H9 (cell line): ENCODE measurements around the gene DGKH. TPM values are rescaled to one million over a fixed set of nuclear protein-coding genes. Genes with fewer than 3 reads are reported as not detected.

ENCODE experiments used
- DNase-seq: peaks from one replicate; pipeline ENCODE4 v3.0.0-alpha.2; 2017
- H2AFZ ChIP-seq: one replicate; pipeline ENCODE4 v1.6.1; 2013; ENCODE audit warnings: mild to moderate bottlenecking, low read length, control low read depth, moderate library complexity
- H2AK5ac ChIP-seq: 2 replicates; pipeline ENCODE4 v1.6.1; 2013; ENCODE audit warnings: low read length, control low read depth, mixed read lengths; ENCODE audit not compliant: insufficient read length
- H2BK120ac ChIP-seq: one replicate; pipeline ENCODE4 v1.6.1; 2013; ENCODE audit warnings: low read depth, mild to moderate bottlenecking, low read length, control low read depth, inconsistent platforms; ENCODE audit not compliant: poor library complexity, severe bottlenecking
- H2BK12ac ChIP-seq: 2 replicates; pipeline ENCODE4 v1.6.1; 2013; ENCODE audit warnings: low read length, control low read depth, mixed read lengths, low read depth; ENCODE audit not compliant: insufficient read length
- H2BK15ac ChIP-seq: 2 replicates; pipeline ENCODE4 v1.6.1; 2013; ENCODE audit warnings: low read depth, low read length, control low read depth
- H2BK20ac ChIP-seq: one replicate; pipeline ENCODE4 v1.6.1; 2013; ENCODE audit warnings: low read depth, mild to moderate bottlenecking, low read length, control low read depth, inconsistent platforms; ENCODE audit not compliant: poor library complexity, severe bottlenecking
- H2BK5ac ChIP-seq: 2 replicates; pipeline ENCODE4 v1.6.1; 2013; ENCODE audit warnings: low read length, control low read depth, mixed read lengths; ENCODE audit not compliant: insufficient read length
- H3K14ac ChIP-seq: 2 replicates; pipeline ENCODE4 v1.6.1; 2013; ENCODE audit warnings: low read length, control low read depth; ENCODE audit not compliant: insufficient read depth
- H3K18ac ChIP-seq: 2 replicates; pipeline ENCODE4 v1.6.1; 2013; ENCODE audit warnings: low read depth, mild to moderate bottlenecking, mixed read lengths, low read length, control low read depth; ENCODE audit not compliant: insufficient read length
- H3K23ac ChIP-seq: 2 replicates; pipeline ENCODE4 v1.6.1; 2013; ENCODE audit warnings: low read length, control low read depth, mixed read lengths, low read depth; ENCODE audit not compliant: insufficient read length
- H3K23me2 ChIP-seq: 2 replicates; pipeline ENCODE4 v1.6.1; 2013; ENCODE audit warnings: low read depth, mild to moderate bottlenecking, mixed read lengths, low read length, control low read depth; ENCODE audit not compliant: insufficient read length, poor library complexity, severe bottlenecking
- H3K27ac ChIP-seq: 2 replicates; pipeline ENCODE4 v1.5.1; 2013; ENCODE audit warnings: low read length, control low read depth, mixed read lengths, low read depth; ENCODE audit not compliant: insufficient read length
- H3K27me3 ChIP-seq: 2 replicates; pipeline ENCODE4 v1.6.1; 2013; ENCODE audit warnings: low read length, control low read depth, inconsistent platforms; ENCODE audit not compliant: insufficient read depth
- H3K4ac ChIP-seq: 2 replicates; pipeline ENCODE4 v1.6.1; 2013; ENCODE audit warnings: low read depth, mild to moderate bottlenecking, control low read depth, inconsistent platforms, low read length, moderate library complexity
- H3K4me1 ChIP-seq: 2 replicates; pipeline ENCODE4 v1.6.1; 2013; ENCODE audit warnings: low read length, control low read depth, inconsistent platforms; ENCODE audit not compliant: insufficient read depth
- H3K4me2 ChIP-seq: 2 replicates; pipeline ENCODE4 v1.6.1; 2013; ENCODE audit warnings: low read length, control low read depth, mixed read lengths; ENCODE audit not compliant: insufficient read length, insufficient read depth
- H3K56ac ChIP-seq: 2 replicates; pipeline ENCODE4 v1.6.1; 2013; ENCODE audit warnings: low read depth, mild to moderate bottlenecking, mixed read lengths, low read length, control low read depth; ENCODE audit not compliant: insufficient read length
- H3K79me1 ChIP-seq: 2 replicates; pipeline ENCODE4 v1.6.1; 2013; ENCODE audit warnings: low read depth, mild to moderate bottlenecking, moderate library complexity, low read length, control low read depth, inconsistent platforms; ENCODE audit not compliant: insufficient read depth, poor library complexity, severe bottlenecking
- H3K79me2 ChIP-seq: 2 replicates; pipeline ENCODE4 v1.6.1; 2013; ENCODE audit warnings: low read length, control low read depth, inconsistent platforms; ENCODE audit not compliant: insufficient read depth
- H3K9ac ChIP-seq: 2 replicates; pipeline ENCODE4 v1.6.1; 2013; ENCODE audit warnings: low read length, control low read depth, mixed read lengths; ENCODE audit not compliant: insufficient read length; ENCODE audit errors: extremely low read depth
- H3K9me3 ChIP-seq: one replicate; pipeline ENCODE4 v1.6.1; 2013; ENCODE audit warnings: low read depth, low read length, inconsistent platforms; ENCODE audit not compliant: control insufficient read depth
- H3T11ph ChIP-seq: one replicate; pipeline ENCODE4 v1.6.1; 2013; ENCODE audit warnings: mild to moderate bottlenecking, low read length, control low read depth, inconsistent platforms
- H4K20me1 ChIP-seq: one replicate; pipeline ENCODE4 v1.6.1; 2013; ENCODE audit not compliant: control insufficient read depth, insufficient read length, insufficient read depth
- H4K5ac ChIP-seq: 2 replicates; pipeline ENCODE4 v1.6.1; 2013; ENCODE audit warnings: low read depth, mild to moderate bottlenecking, mixed read lengths, low read length, control low read depth; ENCODE audit not compliant: insufficient read length
- H4K8ac ChIP-seq: replicated peaks from 2 replicates; pipeline ENCODE4 v1.6.1; 2013; ENCODE audit warnings: low read length, control low read depth, mixed read lengths, low read depth; ENCODE audit not compliant: insufficient read length
- H4K91ac ChIP-seq: 2 replicates; pipeline ENCODE4 v1.6.1; 2013; ENCODE audit warnings: low read depth, mild to moderate bottlenecking, moderate library complexity, mixed read lengths, low read length, control low read depth; ENCODE audit not compliant: insufficient read length
- H3K27ac Mint-ChIP-seq, 3 experiments: 2 replicates in 2 of 3; 3 replicates in 1 of 3; pipeline ENCODE4 v1.8.0; 2020 to 2021; ENCODE audit warnings: mixed read lengths in 3 of 3, mild to moderate bottlenecking in 1 of 3, moderate library complexity in 1 of 3
- H3K27me3 Mint-ChIP-seq: 2 replicates; pipeline ENCODE4 v1.8.0; 2021; ENCODE audit warnings: low read depth, mild to moderate bottlenecking, moderate library complexity, mixed read lengths
- H3K36me3 Mint-ChIP-seq, 3 experiments: 2 replicates in 2 of 3; 3 replicates in 1 of 3; pipeline ENCODE4 v1.8.0; 2020 to 2021; ENCODE audit warnings: low read depth in 3 of 3, mixed read lengths in 3 of 3; ENCODE audit not compliant: insufficient read depth in 1 of 3
- H3K4me1 Mint-ChIP-seq, 2 experiments: 2 replicates each; pipeline ENCODE4 v1.8.0; 2020; ENCODE audit warnings: mixed read lengths in 2 of 2
- H3K4me3 Mint-ChIP-seq, 2 experiments: 2 replicates in 1 of 2; 3 replicates in 1 of 2; pipeline ENCODE4 v1.8.0; 2020 to 2021; ENCODE audit warnings: mild to moderate bottlenecking in 2 of 2, mixed read lengths in 2 of 2, moderate library complexity in 1 of 2
- H3K9me3 Mint-ChIP-seq, 2 experiments: 2 replicates in 1 of 2; 3 replicates in 1 of 2; pipeline ENCODE4 v1.8.0; 2020; ENCODE audit warnings: mild to moderate bottlenecking in 2 of 2, mixed read lengths in 2 of 2, moderate library complexity in 1 of 2
- CTCF ChIP-seq: fragments of 200-600 bp; sonication (generic); conservative IDR thresholded peaks from 3 replicates; pipeline ENCODE4 v1.8.0; 2021; ENCODE audit warnings: antibody characterized with exemption, mild to moderate bottlenecking
- WGBS: extraction: QIAGEN DNeasy Blood & Tissue Kit; methylation state at CpG from one replicate; pipeline ENCODE4 v1.1.7; 2013; ENCODE audit warnings: missing lambda C conversion rate, low lambda C conversion rate, mixed read lengths; ENCODE audit not compliant: insufficient read length; ENCODE audit errors: extremely low coverage; 5-methylcytosine and 5-hydroxymethylcytosine counted together
- total RNA-seq: library from RNA; stranded (reverse); gene quantifications from 2 replicates; pipeline ENCODE4 v1.2.1, GENCODE V29; 2021

DGKH gene
- total RNA-seq, 1 experiment from 2014 or later = 8.6 TPM

GRCh38 chr13:42223681-42224080 lies 175.2 kb downstream of the DGKH start:
- Mint-ChIP-seq H3K4me1 (peaks cover 13% of the 10 kb centered on the region in 2 experiments), H3K27me3 (no peaks in the 10 kb centered on the region), H3K4me3 (no peak overlapping the region), H3K36me3 (peaks cover 9 to 16% (median 15%) of the 10 kb centered on the region in 3 experiments; a peak in 6 of 7 replicates), H3K27ac (no peak overlapping the region), H3K9me3 (no peaks in the 10 kb centered on the region)
- no CpG with 5 or more reads among the region's 4 CpGs for WGBS
- Histone ChIP-seq H4K5ac (no peak overlapping the region), H3K14ac (no peak overlapping the region), H2BK12ac (no peak overlapping the region), H3K27me3 (no peaks in the 10 kb centered on the region), H3K56ac (no peak overlapping the region), H3K18ac (no peak overlapping the region), H3K23me2 (no peaks in the 10 kb centered on the region), H4K8ac (no peak overlapping the region), H3K79me2 (no peaks in the 10 kb centered on the region), H2AK5ac (no peak overlapping the region), H3K27ac (no peak overlapping the region), H3K4me1 (peaks cover 5% of the 10 kb centered on the region; the same call in 1 of the 2 replicates), H3K79me1 (no peaks in the 10 kb centered on the region), H3K4me2 (no peak overlapping the region), H4K91ac (no peak overlapping the region), H3K9me3 (no peaks in the 10 kb centered on the region), H3T11ph (no peak overlapping the region), H3K4ac (no peak overlapping the region), H2AFZ (no peak overlapping the region), H4K20me1 (no peaks in the 10 kb centered on the region), H2BK15ac (no peak overlapping the region), H2BK5ac (no peak overlapping the region), H2BK120ac (no peak overlapping the region), H3K9ac (no peak overlapping the region), H3K23ac (no peak overlapping the region), H2BK20ac (no peak overlapping the region)
- DNase-seq = no peak
- no peak for TF ChIP-seq CTCF
